H1 (cell line): ENCODE results near the gene PTPRG. TPM values are rescaled to one million over a fixed set of nuclear protein-coding genes. Genes with fewer than 3 reads are reported as not detected.

Experiments
- MAFK ChIP-seq: IDR thresholded peaks from 2 replicates; pipeline ENCODE4 v1.6.1; 2012; ENCODE audit warnings: low read depth, mild to moderate bottlenecking, improper control_type of control experiment, low read length
- TBP ChIP-seq: IDR thresholded peaks from 2 replicates; pipeline ENCODE4 v1.6.1; 2011; ENCODE audit warnings: low read depth, low read length, improper control_type of control experiment
- polyA plus RNA-seq, 7 experiments: library from polyadenylated mRNA; depleted of rRNA in 3 of 7; stranded (reverse) in 5 of 7; unstranded in 2 of 7; fragments of >200 nt in 5 of 7; fragments of 200-250 nt in 2 of 7; gene quantifications; 1 replicate in 5 of 7; 2 replicates in 1 of 7; 4 replicates in 1 of 7; pipeline versions ENCODE4 v1.2.1 to v1.2.3, GENCODE V29; 2011 to 2013; ENCODE audit warnings: missing spikeins in 2 of 7, mixed read lengths in 2 of 7
- total RNA-seq: library from RNA; stranded (reverse); fragmentation: NEBNext Ultra II Directional; extraction: Animal tissue kit (Norgen Biotek cat#: 25700); gene quantifications from 2 replicates; pipeline ENCODE4 v1.2.1, GENCODE V29; 2021
- TF ChIP-seq, protein P1 (sequence below): fragments of 300-600 bp; sonication (generic); IDR thresholded peaks from 2 replicates; pipeline ENCODE4 v1.7.1; 2012; ENCODE audit warnings: low read length, moderate library complexity, mild to moderate bottlenecking, inconsistent platforms; ENCODE audit not compliant: insufficient replicate concordance

Gene PTPRG
- total and polyA plus RNA-seq, 2 of the 8 experiments (the other 6 are each of a cell fraction or from before 2014, with no cell fraction given) = 23.3 to 96.2 TPM

GRCh38 chr3:62003835-62004234 is 442.5 kb downstream of the PTPRG start (continued):
- TF ChIP-seq, protein P1, sequence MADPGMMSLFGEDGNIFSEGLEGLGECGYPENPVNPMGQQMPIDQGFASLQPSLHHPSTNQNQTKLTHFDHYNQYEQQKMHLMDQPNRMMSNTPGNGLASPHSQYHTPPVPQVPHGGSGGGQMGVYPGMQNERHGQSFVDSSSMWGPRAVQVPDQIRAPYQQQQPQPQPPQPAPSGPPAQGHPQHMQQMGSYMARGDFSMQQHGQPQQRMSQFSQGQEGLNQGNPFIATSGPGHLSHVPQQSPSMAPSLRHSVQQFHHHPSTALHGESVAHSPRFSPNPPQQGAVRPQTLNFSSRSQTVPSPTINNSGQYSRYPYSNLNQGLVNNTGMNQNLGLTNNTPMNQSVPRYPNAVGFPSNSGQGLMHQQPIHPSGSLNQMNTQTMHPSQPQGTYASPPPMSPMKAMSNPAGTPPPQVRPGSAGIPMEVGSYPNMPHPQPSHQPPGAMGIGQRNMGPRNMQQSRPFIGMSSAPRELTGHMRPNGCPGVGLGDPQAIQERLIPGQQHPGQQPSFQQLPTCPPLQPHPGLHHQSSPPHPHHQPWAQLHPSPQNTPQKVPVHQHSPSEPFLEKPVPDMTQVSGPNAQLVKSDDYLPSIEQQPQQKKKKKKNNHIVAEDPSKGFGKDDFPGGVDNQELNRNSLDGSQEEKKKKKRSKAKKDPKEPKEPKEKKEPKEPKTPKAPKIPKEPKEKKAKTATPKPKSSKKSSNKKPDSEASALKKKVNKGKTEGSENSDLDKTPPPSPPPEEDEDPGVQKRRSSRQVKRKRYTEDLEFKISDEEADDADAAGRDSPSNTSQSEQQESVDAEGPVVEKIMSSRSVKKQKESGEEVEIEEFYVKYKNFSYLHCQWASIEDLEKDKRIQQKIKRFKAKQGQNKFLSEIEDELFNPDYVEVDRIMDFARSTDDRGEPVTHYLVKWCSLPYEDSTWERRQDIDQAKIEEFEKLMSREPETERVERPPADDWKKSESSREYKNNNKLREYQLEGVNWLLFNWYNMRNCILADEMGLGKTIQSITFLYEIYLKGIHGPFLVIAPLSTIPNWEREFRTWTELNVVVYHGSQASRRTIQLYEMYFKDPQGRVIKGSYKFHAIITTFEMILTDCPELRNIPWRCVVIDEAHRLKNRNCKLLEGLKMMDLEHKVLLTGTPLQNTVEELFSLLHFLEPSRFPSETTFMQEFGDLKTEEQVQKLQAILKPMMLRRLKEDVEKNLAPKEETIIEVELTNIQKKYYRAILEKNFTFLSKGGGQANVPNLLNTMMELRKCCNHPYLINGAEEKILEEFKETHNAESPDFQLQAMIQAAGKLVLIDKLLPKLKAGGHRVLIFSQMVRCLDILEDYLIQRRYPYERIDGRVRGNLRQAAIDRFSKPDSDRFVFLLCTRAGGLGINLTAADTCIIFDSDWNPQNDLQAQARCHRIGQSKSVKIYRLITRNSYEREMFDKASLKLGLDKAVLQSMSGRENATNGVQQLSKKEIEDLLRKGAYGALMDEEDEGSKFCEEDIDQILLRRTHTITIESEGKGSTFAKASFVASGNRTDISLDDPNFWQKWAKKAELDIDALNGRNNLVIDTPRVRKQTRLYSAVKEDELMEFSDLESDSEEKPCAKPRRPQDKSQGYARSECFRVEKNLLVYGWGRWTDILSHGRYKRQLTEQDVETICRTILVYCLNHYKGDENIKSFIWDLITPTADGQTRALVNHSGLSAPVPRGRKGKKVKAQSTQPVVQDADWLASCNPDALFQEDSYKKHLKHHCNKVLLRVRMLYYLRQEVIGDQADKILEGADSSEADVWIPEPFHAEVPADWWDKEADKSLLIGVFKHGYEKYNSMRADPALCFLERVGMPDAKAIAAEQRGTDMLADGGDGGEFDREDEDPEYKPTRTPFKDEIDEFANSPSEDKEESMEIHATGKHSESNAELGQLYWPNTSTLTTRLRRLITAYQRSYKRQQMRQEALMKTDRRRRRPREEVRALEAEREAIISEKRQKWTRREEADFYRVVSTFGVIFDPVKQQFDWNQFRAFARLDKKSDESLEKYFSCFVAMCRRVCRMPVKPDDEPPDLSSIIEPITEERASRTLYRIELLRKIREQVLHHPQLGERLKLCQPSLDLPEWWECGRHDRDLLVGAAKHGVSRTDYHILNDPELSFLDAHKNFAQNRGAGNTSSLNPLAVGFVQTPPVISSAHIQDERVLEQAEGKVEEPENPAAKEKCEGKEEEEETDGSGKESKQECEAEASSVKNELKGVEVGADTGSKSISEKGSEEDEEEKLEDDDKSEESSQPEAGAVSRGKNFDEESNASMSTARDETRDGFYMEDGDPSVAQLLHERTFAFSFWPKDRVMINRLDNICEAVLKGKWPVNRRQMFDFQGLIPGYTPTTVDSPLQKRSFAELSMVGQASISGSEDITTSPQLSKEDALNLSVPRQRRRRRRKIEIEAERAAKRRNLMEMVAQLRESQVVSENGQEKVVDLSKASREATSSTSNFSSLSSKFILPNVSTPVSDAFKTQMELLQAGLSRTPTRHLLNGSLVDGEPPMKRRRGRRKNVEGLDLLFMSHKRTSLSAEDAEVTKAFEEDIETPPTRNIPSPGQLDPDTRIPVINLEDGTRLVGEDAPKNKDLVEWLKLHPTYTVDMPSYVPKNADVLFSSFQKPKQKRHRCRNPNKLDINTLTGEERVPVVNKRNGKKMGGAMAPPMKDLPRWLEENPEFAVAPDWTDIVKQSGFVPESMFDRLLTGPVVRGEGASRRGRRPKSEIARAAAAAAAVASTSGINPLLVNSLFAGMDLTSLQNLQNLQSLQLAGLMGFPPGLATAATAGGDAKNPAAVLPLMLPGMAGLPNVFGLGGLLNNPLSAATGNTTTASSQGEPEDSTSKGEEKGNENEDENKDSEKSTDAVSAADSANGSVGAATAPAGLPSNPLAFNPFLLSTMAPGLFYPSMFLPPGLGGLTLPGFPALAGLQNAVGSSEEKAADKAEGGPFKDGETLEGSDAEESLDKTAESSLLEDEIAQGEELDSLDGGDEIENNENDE = no peak
- TF ChIP-seq TBP = no peak
- TF ChIP-seq MAFK = no peak
